ENCODE data around the gene BPTF.

- TF ChIP-seq CTCF (IDR thresholded peaks at IDR 0.05), result no peak
- no peak for TF ChIP-seq EZH2phosphoT487 (IDR thresholded peaks at IDR 0.05)
- TF ChIP-seq EZH2 (IDR thresholded peaks at IDR 0.05), result no peak
Measured at GRCh38 chr17:67912088-67912487, 86.8 kb downstream of the BPTF start.
